ENCODE measurements around the gene SLC35B2.

The SLC35B2 gene

DNA sequence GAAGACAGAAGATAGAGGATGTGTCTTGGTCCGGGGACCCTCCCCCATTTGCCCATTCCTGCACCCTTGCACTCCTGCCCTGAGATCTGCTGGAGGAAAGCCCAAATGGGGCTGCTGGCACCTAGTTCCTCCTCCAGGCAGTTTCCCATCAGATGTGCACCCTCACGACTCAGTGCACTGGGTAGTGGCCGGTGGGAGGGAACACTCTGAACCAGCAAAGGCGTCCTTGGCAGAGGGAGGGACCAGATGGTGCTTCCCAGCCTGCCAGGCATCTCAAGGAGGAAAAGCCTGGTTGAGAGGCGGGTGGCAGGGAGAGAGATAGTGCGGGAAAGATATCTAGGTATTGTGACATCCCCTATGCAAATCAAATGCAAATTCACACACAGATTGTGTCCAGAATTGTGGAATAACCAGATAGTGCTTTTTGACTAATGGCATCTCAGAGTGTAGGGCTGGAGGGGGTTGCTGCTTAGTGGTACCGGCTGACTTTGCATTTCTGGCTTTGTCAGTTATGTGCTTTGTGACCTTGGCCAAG, 32.5 kb upstream of the SLC35B2 start:
- no peak for DNase-seq
- H2BK5ac ChIP-seq (ENCODE audit: low read length): no peak overlapping the region
- no peak overlapping the region for H3K27ac ChIP-seq (ENCODE audit: low read depth, low read length)
- H3K79me1 ChIP-seq (ENCODE audit: low read length): no peaks in the 10 kb centered on the region
- no peaks in the 10 kb centered on the region for H3K79me2 ChIP-seq (ENCODE audit: control insufficient read depth, insufficient read depth, low read length)
- no peak overlapping the region for H4K5ac ChIP-seq (ENCODE audit: low read length)
- no peak overlapping the region for H3K4ac ChIP-seq (ENCODE audit: low read depth, low read length)
- H3K18ac ChIP-seq (ENCODE audit: low read length): no peak overlapping the region
- no peak overlapping the region for H4K8ac ChIP-seq (ENCODE audit: low read depth, low read length)
- no peaks in the 10 kb centered on the region for H3K36me3 ChIP-seq (ENCODE audit: control insufficient read depth, insufficient read depth, low read length)
- no peaks in the 10 kb centered on the region for H3K4me1 ChIP-seq (ENCODE audit: control insufficient read depth, low read depth, low read length)
- no peak overlapping the region for H3K4me2 ChIP-seq (ENCODE audit: low read length)
- no peak overlapping the region for H2BK120ac ChIP-seq (ENCODE audit: low read depth, low read length)
- no peak overlapping the region for H2AK5ac ChIP-seq (ENCODE audit: low read length)
- H3K56ac ChIP-seq (ENCODE audit: low read length): no peak overlapping the region
- no peak overlapping the region for H2BK15ac ChIP-seq (replicated peaks; ENCODE audit: low read depth)
- H3K4me3 ChIP-seq (ENCODE audit: low read length): no peak overlapping the region
- no peak overlapping the region for H3K23ac ChIP-seq (ENCODE audit: low read length)
- no CpG with 5 or more reads among the region's 7 CpGs for WGBS (ENCODE audit: extremely low coverage, insufficient coverage, low lambda C conversion rate)
- no peak overlapping the region for H3K9ac ChIP-seq (ENCODE audit: low read length)
- H3K27me3 ChIP-seq (ENCODE audit: insufficient read depth, low read length, poor library complexity): no peaks in the 10 kb centered on the region

DNA sequence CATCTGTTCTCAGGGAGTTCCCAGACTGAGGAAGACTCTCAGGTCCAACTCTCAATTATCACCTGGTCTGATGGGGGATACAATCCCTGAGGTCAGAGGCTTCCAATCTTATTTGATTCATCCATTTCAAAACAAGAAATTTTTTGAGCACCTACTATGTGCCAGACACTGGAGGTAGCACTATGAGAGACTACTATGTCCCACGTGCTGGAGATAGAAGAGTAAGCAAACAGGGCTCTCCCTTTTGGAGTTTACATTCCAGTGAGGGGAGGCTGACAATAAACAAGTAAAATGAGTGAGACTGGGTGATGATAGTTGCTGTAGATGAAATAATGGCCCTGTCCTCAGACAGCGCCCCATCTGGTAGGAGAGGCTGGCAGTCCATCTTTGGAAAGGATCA, 29.4 kb upstream of the SLC35B2 start:
- H3K4me2 ChIP-seq (ENCODE audit: low read length): no peak overlapping the region
- no peak overlapping the region for H3K27ac ChIP-seq (ENCODE audit: low read depth, low read length)
- no peak overlapping the region for H3K18ac ChIP-seq (ENCODE audit: low read length)
- no peak overlapping the region for H3K4me3 ChIP-seq (ENCODE audit: low read length)
- H2BK5ac ChIP-seq (ENCODE audit: low read length): no peak overlapping the region
- no peaks in the 10 kb centered on the region for H3K79me2 ChIP-seq (ENCODE audit: control insufficient read depth, insufficient read depth, low read length)
- no peak overlapping the region for H2BK120ac ChIP-seq (ENCODE audit: low read depth, low read length)
- no peaks in the 10 kb centered on the region for H3K4me1 ChIP-seq (ENCODE audit: control insufficient read depth, low read depth, low read length)
- no peak overlapping the region for H2AK5ac ChIP-seq (ENCODE audit: low read length)
- no peak overlapping the region for H4K5ac ChIP-seq (ENCODE audit: low read length)
- DNase-seq: no peak
- H4K8ac ChIP-seq (ENCODE audit: low read depth, low read length): no peak overlapping the region
- H3K23ac ChIP-seq (ENCODE audit: low read length): no peak overlapping the region
- no peaks in the 10 kb centered on the region for H3K79me1 ChIP-seq (ENCODE audit: low read length)
- H2BK15ac ChIP-seq (replicated peaks; ENCODE audit: low read depth): no peak overlapping the region
- WGBS (ENCODE audit: extremely low coverage, insufficient coverage, low lambda C conversion rate): no CpG with 5 or more reads among the region's 2 CpGs
- no peak overlapping the region for H3K56ac ChIP-seq (ENCODE audit: low read length)
- no peaks in the 10 kb centered on the region for H3K27me3 ChIP-seq (ENCODE audit: insufficient read depth, low read length, poor library complexity)
- H3K36me3 ChIP-seq (ENCODE audit: control insufficient read depth, insufficient read depth, low read length): no peaks in the 10 kb centered on the region
- H3K9ac ChIP-seq (ENCODE audit: low read length): no peak overlapping the region
- no peak overlapping the region for H3K4ac ChIP-seq (ENCODE audit: low read depth, low read length)

GRCh38 chr6:44286285-44286565, 28.9 kb upstream of the SLC35B2 start:
- Histone ChIP-seq H3K23ac (ENCODE audit: low read length) (no peak overlapping the region), H3K79me1 (ENCODE audit: low read length) (no peaks in the 10 kb centered on the region), H3K4ac (ENCODE audit: low read depth, low read length) (no peak overlapping the region), H3K4me2 (ENCODE audit: low read length) (no peak overlapping the region), H4K8ac (ENCODE audit: low read depth, low read length) (no peak overlapping the region), H3K27ac (ENCODE audit: low read depth, low read length) (no peak overlapping the region), H2BK5ac (ENCODE audit: low read length) (no peak overlapping the region), H3K9ac (ENCODE audit: low read length) (no peak overlapping the region), H4K5ac (ENCODE audit: low read length) (no peak overlapping the region), H2BK15ac (replicated peaks; ENCODE audit: low read depth) (no peak overlapping the region), H2BK120ac (ENCODE audit: low read depth, low read length) (no peak overlapping the region), H3K56ac (ENCODE audit: low read length) (no peak overlapping the region), H3K79me2 (ENCODE audit: control insufficient read depth, insufficient read depth, low read length) (no peaks in the 10 kb centered on the region), H3K18ac (ENCODE audit: low read length) (no peak overlapping the region), H3K36me3 (ENCODE audit: control insufficient read depth, insufficient read depth, low read length) (no peaks in the 10 kb centered on the region), H3K4me3 (ENCODE audit: low read length) (no peak overlapping the region), H3K4me1 (ENCODE audit: control insufficient read depth, low read depth, low read length) (no peaks in the 10 kb centered on the region), H3K27me3 (ENCODE audit: insufficient read depth, low read length, poor library complexity) (no peaks in the 10 kb centered on the region), H2AK5ac (ENCODE audit: low read length) (no peak overlapping the region)
- no CpG with 5 or more reads among the region's 12 CpGs for WGBS (ENCODE audit: extremely low coverage, insufficient coverage, low lambda C conversion rate)
- no peak for DNase-seq

DNA sequence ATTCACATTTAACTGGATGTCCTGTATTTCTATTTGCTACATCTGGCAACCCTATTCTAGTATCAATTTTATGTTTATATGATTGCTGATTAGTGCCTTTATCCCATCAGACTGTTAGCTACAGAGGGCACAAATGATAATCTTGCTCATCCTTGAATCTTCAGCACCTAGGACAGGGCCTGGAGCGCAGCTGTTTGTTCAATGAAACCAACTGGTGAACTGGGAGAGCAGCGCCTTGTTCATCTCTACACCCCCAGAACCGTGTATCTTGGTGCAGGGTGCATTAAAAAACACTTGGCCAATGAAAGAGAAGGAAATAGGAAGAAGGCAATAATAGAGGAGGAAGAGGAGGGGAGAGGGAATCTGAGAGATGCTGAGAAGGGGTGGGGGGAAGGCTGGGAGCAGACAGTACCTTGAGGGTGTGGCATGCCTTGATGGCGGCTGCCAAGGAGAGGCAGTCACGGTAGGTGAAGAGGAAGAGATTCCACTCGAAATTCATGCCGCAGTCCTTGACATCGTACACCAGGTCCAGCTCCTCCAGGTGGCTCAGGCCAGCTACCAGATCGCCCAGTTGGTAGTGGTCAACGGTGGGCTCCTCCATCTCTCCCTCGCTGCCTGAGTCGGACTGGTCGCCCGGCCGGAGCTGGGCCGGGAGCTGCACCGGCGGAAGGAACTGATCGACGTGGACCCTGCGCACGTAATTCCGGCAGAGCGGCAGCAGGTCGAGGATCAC, 28.4 kb upstream of the SLC35B2 start:
- H4K8ac ChIP-seq (ENCODE audit: low read depth, low read length): no peak overlapping the region
- WGBS (ENCODE audit: extremely low coverage, insufficient coverage, low lambda C conversion rate): no CpG with 5 or more reads among the region's 25 CpGs

GRCh38 chr6:44284867-44285266, 27.5 kb upstream of the SLC35B2 start:
- no peaks in the 10 kb centered on the region for H3K27me3 ChIP-seq (ENCODE audit: insufficient read depth, low read length, poor library complexity)
- H3K9ac ChIP-seq (ENCODE audit: low read length): no peak overlapping the region
- no peak overlapping the region for H3K4me3 ChIP-seq (ENCODE audit: low read length)
- no peak overlapping the region for H3K56ac ChIP-seq (ENCODE audit: low read length)
- no peak overlapping the region for H2AK5ac ChIP-seq (ENCODE audit: low read length)
- no peak for DNase-seq
- no peaks in the 10 kb centered on the region for H3K36me3 ChIP-seq (ENCODE audit: control insufficient read depth, insufficient read depth, low read length)
- no peaks in the 10 kb centered on the region for H3K4me1 ChIP-seq (ENCODE audit: control insufficient read depth, low read depth, low read length)
- no CpG with 5 or more reads among the region's 4 CpGs for WGBS (ENCODE audit: extremely low coverage, insufficient coverage, low lambda C conversion rate)
- no peak overlapping the region for H2BK15ac ChIP-seq (replicated peaks; ENCODE audit: low read depth)
- no peak overlapping the region for H3K4me2 ChIP-seq (ENCODE audit: low read length)
- no peak overlapping the region for H3K27ac ChIP-seq (ENCODE audit: low read depth, low read length)
- H3K4ac ChIP-seq (ENCODE audit: low read depth, low read length): no peak overlapping the region
- H3K79me2 ChIP-seq (ENCODE audit: control insufficient read depth, insufficient read depth, low read length): no peaks in the 10 kb centered on the region
- H2BK5ac ChIP-seq (ENCODE audit: low read length): no peak overlapping the region
- no peaks in the 10 kb centered on the region for H3K79me1 ChIP-seq (ENCODE audit: low read length)
- no peak overlapping the region for H2BK120ac ChIP-seq (ENCODE audit: low read depth, low read length)
- H3K23ac ChIP-seq (ENCODE audit: low read length): no peak overlapping the region
- no peak overlapping the region for H4K5ac ChIP-seq (ENCODE audit: low read length)
- H3K18ac ChIP-seq (ENCODE audit: low read length): no peak overlapping the region
- no peak overlapping the region for H4K8ac ChIP-seq (ENCODE audit: low read depth, low read length)

More for the DNA sequence above, 28.4 kb upstream of the SLC35B2 start:
- H2BK5ac ChIP-seq (ENCODE audit: low read length): no peak overlapping the region
- H3K27me3 ChIP-seq (ENCODE audit: insufficient read depth, low read length, poor library complexity): no peaks in the 10 kb centered on the region
- H2AK5ac ChIP-seq (ENCODE audit: low read length): no peak overlapping the region
- no peaks in the 10 kb centered on the region for H3K36me3 ChIP-seq (ENCODE audit: control insufficient read depth, insufficient read depth, low read length)
- H3K18ac ChIP-seq (ENCODE audit: low read length): no peak overlapping the region
- H3K4me3 ChIP-seq (ENCODE audit: low read length): no peak overlapping the region
- no peak overlapping the region for H3K9ac ChIP-seq (ENCODE audit: low read length)
- no peak overlapping the region for H3K23ac ChIP-seq (ENCODE audit: low read length)
- H2BK120ac ChIP-seq (ENCODE audit: low read depth, low read length): no peak overlapping the region
- no peaks in the 10 kb centered on the region for H3K4me1 ChIP-seq (ENCODE audit: control insufficient read depth, low read depth, low read length)
- H3K56ac ChIP-seq (ENCODE audit: low read length): no peak overlapping the region
- H2BK15ac ChIP-seq (replicated peaks; ENCODE audit: low read depth): no peak overlapping the region
- no peaks in the 10 kb centered on the region for H3K79me1 ChIP-seq (ENCODE audit: low read length)
- no peak overlapping the region for H3K4me2 ChIP-seq (ENCODE audit: low read length)
- H4K5ac ChIP-seq (ENCODE audit: low read length): no peak overlapping the region
- DNase-seq: peak; percentile 37
- H3K79me2 ChIP-seq (ENCODE audit: control insufficient read depth, insufficient read depth, low read length): no peaks in the 10 kb centered on the region
- H3K4ac ChIP-seq (ENCODE audit: low read depth, low read length): no peak overlapping the region
- H3K27ac ChIP-seq (ENCODE audit: low read depth, low read length): no peak overlapping the region

DNA sequence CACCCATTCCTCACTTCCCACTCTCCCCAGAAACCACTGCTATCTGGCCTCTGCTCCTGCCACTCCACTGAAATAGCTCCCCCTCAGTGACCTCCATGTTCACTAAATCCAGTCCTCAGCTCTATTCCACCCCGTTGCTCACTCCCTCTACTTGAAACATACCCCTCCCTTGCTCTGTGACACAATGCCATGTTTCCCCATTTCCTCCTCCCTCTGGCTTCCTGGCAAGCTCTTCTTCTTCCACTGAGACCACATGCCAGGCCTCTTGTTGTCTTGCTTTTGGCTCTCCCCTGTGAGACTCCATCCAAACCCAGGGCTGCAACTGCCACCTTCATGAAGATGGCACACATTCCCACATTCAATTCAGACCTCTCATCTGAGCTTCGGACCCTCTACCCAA, 26.8 kb upstream of the SLC35B2 start:
- Histone ChIP-seq H3K27me3 (ENCODE audit: insufficient read depth, low read length, poor library complexity) (no peaks in the 10 kb centered on the region), H4K5ac (ENCODE audit: low read length) (no peak overlapping the region)
- WGBS (ENCODE audit: extremely low coverage, insufficient coverage, low lambda C conversion rate): no CpG with 5 or more reads among the region's 2 CpGs

More for the DNA sequence above, 26.8 kb upstream of the SLC35B2 start:
- Histone ChIP-seq H4K8ac (ENCODE audit: low read depth, low read length) (no peak overlapping the region), H3K4ac (ENCODE audit: low read depth, low read length) (no peak overlapping the region), H2BK120ac (ENCODE audit: low read depth, low read length) (no peak overlapping the region), H2BK5ac (ENCODE audit: low read length) (no peak overlapping the region), H3K56ac (ENCODE audit: low read length) (no peak overlapping the region), H3K79me2 (ENCODE audit: control insufficient read depth, insufficient read depth, low read length) (no peaks in the 10 kb centered on the region), H3K36me3 (ENCODE audit: control insufficient read depth, insufficient read depth, low read length) (no peaks in the 10 kb centered on the region), H3K27ac (ENCODE audit: low read depth, low read length) (no peak overlapping the region), H3K79me1 (ENCODE audit: low read length) (no peaks in the 10 kb centered on the region), H3K4me2 (ENCODE audit: low read length) (no peak overlapping the region), H3K4me3 (ENCODE audit: low read length) (no peak overlapping the region), H3K23ac (ENCODE audit: low read length) (no peak overlapping the region), H3K18ac (ENCODE audit: low read length) (no peak overlapping the region), H3K4me1 (ENCODE audit: control insufficient read depth, low read depth, low read length) (no peaks in the 10 kb centered on the region), H2AK5ac (ENCODE audit: low read length) (no peak overlapping the region), H3K9ac (ENCODE audit: low read length) (no peak overlapping the region), H2BK15ac (replicated peaks; ENCODE audit: low read depth) (no peak overlapping the region)
- no peak for DNase-seq

Data from mesendoderm (in vitro differentiated cells).